SJCRH30 (cell line): ENCODE data around the gene HIC1. TPM values are rescaled to one million over a fixed set of nuclear protein-coding genes. Genes with fewer than 3 reads are reported as not detected.

Source experiments
- DNase-seq, 2 experiments: peaks; one replicate each; pipeline ENCODE4 v3.0.0-alpha.2; 2015 to 2020
- H3K27ac ChIP-seq: fragments of 250-450 bp; sonication (Bioruptor Pico); 2 replicates; pipeline ENCODE4 v1.5.1; 2020; ENCODE audit warnings: mild to moderate bottlenecking, moderate library complexity
- H3K27me3 ChIP-seq: fragments of 250-450 bp; sonication (Bioruptor Pico); 2 replicates; pipeline ENCODE4 v1.5.1; 2020; ENCODE audit warnings: mild to moderate bottlenecking, moderate library complexity
- H3K36me3 ChIP-seq: fragments of 250-450 bp; sonication (Bioruptor Pico); 2 replicates; pipeline ENCODE4 v1.5.1; 2020; ENCODE audit warnings: mild to moderate bottlenecking, moderate library complexity
- H3K4me1 ChIP-seq: fragments of 250-450 bp; sonication (Bioruptor Pico); 2 replicates; pipeline ENCODE4 v1.5.1; 2020; ENCODE audit warnings: mild to moderate bottlenecking, moderate library complexity
- H3K4me3 ChIP-seq: fragments of 250-450 bp; sonication (Bioruptor Pico); 2 replicates; pipeline ENCODE4 v1.5.1; 2020; ENCODE audit warnings: mild to moderate bottlenecking, moderate library complexity
- H3K9me3 ChIP-seq: fragments of 250-450 bp; sonication (Bioruptor Pico); replicated peaks from 2 replicates; pipeline ENCODE4 v1.5.1; 2020; ENCODE audit warnings: mild to moderate bottlenecking, moderate library complexity
- total RNA-seq: library from RNA; depleted of rRNA; stranded (reverse); fragments of >200 nt; shearing (Covaris generic); gene quantifications from 2 replicates; pipeline ENCODE4 v1.2.3, GENCODE V29; 2014

HIC1 gene
- total RNA-seq, 1 experiment from 2014 or later, result 0.18 TPM

- Histone ChIP-seq H3K36me3 (no peaks in the 10 kb centered on the region), H3K27ac (no peak overlapping the region), H3K4me3 (no peak overlapping the region), H3K27me3 (peaks cover 13% of the 10 kb centered on the region), H3K9me3 (no peaks in the 10 kb centered on the region), H3K4me1 (peaks cover 7% of the 10 kb centered on the region; the same call in 1 of the 2 replicates)
- DNase-seq, result no peak
Measured at GRCh38 chr17:2022647-2023240, 32.2 kb upstream of the HIC1 start.

- no peak overlapping the region for H3K4me3 ChIP-seq
- no peaks in the 10 kb centered on the region for H3K9me3 ChIP-seq
- H3K4me1 ChIP-seq, result peaks cover 7% of the 10 kb centered on the region; the same call in 1 of the 2 replicates
- H3K27me3 ChIP-seq, result peaks cover 17% of the 10 kb centered on the region
- H3K27ac ChIP-seq, result no peak overlapping the region
- DNase-seq, result no peak
- H3K36me3 ChIP-seq, result no peaks in the 10 kb centered on the region
Measured at GRCh38 chr17:2023256-2023655, 31.6 kb upstream of the HIC1 start.

GRCh38 chr17:2023692-2024571 lies 31.0 kb upstream of the HIC1 start:
- Histone ChIP-seq H3K36me3 (no peaks in the 10 kb centered on the region), H3K4me1 (peaks cover 7% of the 10 kb centered on the region; the same call in 1 of the 2 replicates), H3K27me3 (peaks cover 17% of the 10 kb centered on the region), H3K9me3 (no peaks in the 10 kb centered on the region), H3K27ac (no peak overlapping the region), H3K4me3 (peak overlapping the region; percentile 28)
- DNase-seq, result peak; percentile 57 to 62

- Histone ChIP-seq H3K27me3 (peaks cover 13% of the 10 kb centered on the region), H3K4me1 (peaks cover 7% of the 10 kb centered on the region; the same call in 1 of the 2 replicates), H3K36me3 (no peaks in the 10 kb centered on the region), H3K27ac (no peak overlapping the region), H3K9me3 (no peaks in the 10 kb centered on the region), H3K4me3 (peak overlapping the region; percentile 48)
- DNase-seq, result no peak
Measured at GRCh38 chr17:2024572-2025219, 30.2 kb upstream of the HIC1 start.

- peak; percentile 49 to 57 for DNase-seq
- H3K27me3 ChIP-seq, result peaks cover 11% of the 10 kb centered on the region; the same call in 1 of the 2 replicates
- H3K9me3 ChIP-seq, result no peaks in the 10 kb centered on the region
- H3K27ac ChIP-seq, result no peak within 1 kb of the TSS
- peaks cover 7% of the 10 kb centered on the region; the same call in 1 of the 2 replicates for H3K4me1 ChIP-seq
- H3K4me3 ChIP-seq, result peak within 1 kb of the TSS; percentile 48
- no peaks in the 10 kb centered on the region for H3K36me3 ChIP-seq
Measured at GRCh38 chr17:2025220-2025621, 29.7 kb upstream of the HIC1 start, which contains the start of gene RTN4RL1. Gene RTN4RL1, minus strand, starts transcription at chr17:2025334. Its CDS starts 469 bp downstream, at chr17:2024865.

- peaks cover 6% of the 10 kb centered on the region; the same call in 1 of the 2 replicates for H3K27me3 ChIP-seq
- DNase-seq, result peak; percentile 65 to 69
Measured at GRCh38 chr17:2025622-2026309, 29.1 kb upstream of the HIC1 start.

GRCh38 chr17:2027528-2028233 lies 27.2 kb upstream of the HIC1 start:
- peaks cover 4% of the 10 kb centered on the region; the same call in 1 of the 2 replicates for H3K27me3 ChIP-seq
- no peaks in the 10 kb centered on the region for H3K36me3 ChIP-seq
- peaks cover 7% of the 10 kb centered on the region; the same call in 1 of the 2 replicates for H3K4me1 ChIP-seq
- no peak for DNase-seq
- H3K9me3 ChIP-seq, result no peaks in the 10 kb centered on the region
- H3K4me3 ChIP-seq, result no peak overlapping the region
- H3K27ac ChIP-seq, result no peak overlapping the region

More at GRCh38 chr17:2025622-2026309, 29.1 kb upstream of the HIC1 start:
- Histone ChIP-seq H3K4me1 (peaks cover 7% of the 10 kb centered on the region; the same call in 1 of the 2 replicates), H3K27ac (no peak overlapping the region), H3K9me3 (no peaks in the 10 kb centered on the region), H3K4me3 (peak overlapping the region; percentile 48), H3K36me3 (no peaks in the 10 kb centered on the region)

- Histone ChIP-seq H3K4me3 (no peak overlapping the region), H3K4me1 (peaks cover 7% of the 10 kb centered on the region; the same call in 1 of the 2 replicates), H3K27me3 (peaks cover 4% of the 10 kb centered on the region; the same call in 1 of the 2 replicates), H3K27ac (no peak overlapping the region), H3K36me3 (no peaks in the 10 kb centered on the region), H3K9me3 (no peaks in the 10 kb centered on the region)
- DNase-seq, result no peak
Measured at GRCh38 chr17:2028234-2028614, 26.7 kb upstream of the HIC1 start.

GRCh38 chr17:2028737-2029136 lies 26.2 kb upstream of the HIC1 start:
- no peak overlapping the region for H3K27ac ChIP-seq
- no peaks in the 10 kb centered on the region for H3K36me3 ChIP-seq
- H3K9me3 ChIP-seq, result no peaks in the 10 kb centered on the region
- H3K4me1 ChIP-seq, result peaks cover 7% of the 10 kb centered on the region; the same call in 1 of the 2 replicates
- peaks cover 4% of the 10 kb centered on the region; the same call in 1 of the 2 replicates for H3K27me3 ChIP-seq
- H3K4me3 ChIP-seq, result no peak overlapping the region
- peak in 1 of 2 experiments; percentile 42 for DNase-seq

GRCh38 chr17:2029911-2030778 lies 24.8 kb upstream of the HIC1 start, which contains the start of gene DPH1:
Gene DPH1, plus strand, starts transcription at chr17:2030153. Its CDS starts 17 bp downstream, at chr17:2030170.
- H3K4me3 ChIP-seq, result peak within 1 kb of the TSS; percentile 100
- H3K9me3 ChIP-seq, result no peaks in the 10 kb centered on the region
- 0 out of 2 replicates have a peak, but pooled peaks cover 5% of the 10 kb centered on the region for H3K4me1 ChIP-seq
- no peaks in the 10 kb centered on the region for H3K36me3 ChIP-seq
- peaks cover 4% of the 10 kb centered on the region; the same call in 1 of the 2 replicates for H3K27me3 ChIP-seq
- peak within 1 kb of the TSS; percentile 58 for H3K27ac ChIP-seq
- DNase-seq, result peak; percentile 87

GRCh38 chr17:2030779-2031163 lies 24.1 kb upstream of the HIC1 start:
- DNase-seq, result peak; percentile 77 to 84
- Histone ChIP-seq H3K4me3 (peak overlapping the region; percentile 100), H3K4me1 (0 out of 2 replicates have a peak, but pooled peaks cover under 1% of the 10 kb centered on the region), H3K36me3 (no peaks in the 10 kb centered on the region), H3K27me3 (peaks cover 4% of the 10 kb centered on the region; the same call in 1 of the 2 replicates), H3K9me3 (no peaks in the 10 kb centered on the region), H3K27ac (no peak overlapping the region)

- DNase-seq, result no peak
- Histone ChIP-seq H3K27me3 (peaks cover under 1% of the 10 kb centered on the region; the same call in 1 of the 2 replicates), H3K4me3 (no peak overlapping the region), H3K4me1 (no peaks in the 10 kb centered on the region), H3K9me3 (no peaks in the 10 kb centered on the region), H3K27ac (no peak overlapping the region), H3K36me3 (no peaks in the 10 kb centered on the region)
Measured at GRCh38 chr17:2033153-2033552, 21.8 kb upstream of the HIC1 start.

GRCh38 chr17:2034157-2034556 lies 20.7 kb upstream of the HIC1 start:
- Histone ChIP-seq H3K36me3 (no peaks in the 10 kb centered on the region), H3K27me3 (no peaks in the 10 kb centered on the region), H3K4me3 (no peak overlapping the region), H3K27ac (no peak overlapping the region), H3K9me3 (no peaks in the 10 kb centered on the region), H3K4me1 (no peaks in the 10 kb centered on the region)
- no peak for DNase-seq
